B cell (primary cell): ENCODE results near the gene ABCD1.

Experiments used
- EZH2 ChIP-seq: IDR thresholded peaks from 2 replicates; pipeline ENCODE4 v1.6.1; 2012; ENCODE audit warnings: borderline replicate concordance, low read depth, mild to moderate bottlenecking, moderate library complexity, low read length; ENCODE audit not compliant: insufficient read depth, poor library complexity, severe bottlenecking
- TF ChIP-seq, protein P1 (sequence below): fragments of 200-600 bp; IDR thresholded peaks from one replicate; pipeline ENCODE4 v1.8.0; 2022; ENCODE audit warnings: antibody characterized with exemption, mild to moderate bottlenecking

DNA sequence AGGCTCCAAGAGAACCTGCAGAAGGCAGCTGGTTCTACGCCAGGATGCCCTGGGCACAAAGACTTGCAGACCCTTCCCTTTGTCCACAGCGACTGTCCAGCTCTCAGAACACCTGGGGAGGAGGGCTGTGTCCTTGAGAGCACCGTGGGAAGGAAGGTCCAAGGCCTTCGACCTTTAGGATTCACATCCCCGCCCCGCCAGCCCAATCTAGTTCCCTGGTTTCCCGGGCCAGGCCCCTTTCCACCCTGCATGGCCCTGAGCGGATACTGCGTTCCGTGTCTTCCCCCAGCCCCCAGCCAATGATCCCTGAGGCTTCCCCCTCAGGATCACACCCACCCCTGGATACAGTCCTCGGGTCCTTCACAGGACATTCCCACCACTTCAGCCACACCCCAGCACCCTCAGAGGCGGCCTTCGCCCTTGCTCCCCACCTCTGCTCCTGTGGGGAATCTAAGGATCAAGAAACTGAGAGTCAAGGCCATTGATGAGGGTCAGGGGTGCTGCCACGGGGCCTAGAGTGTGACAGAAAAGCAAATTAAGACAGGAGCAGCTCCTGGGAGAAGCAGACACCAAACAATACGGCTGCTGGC, 9.1 kb downstream of the ABCD1 start:
- no peak for TF ChIP-seq EZH2
- TF ChIP-seq, protein P1, sequence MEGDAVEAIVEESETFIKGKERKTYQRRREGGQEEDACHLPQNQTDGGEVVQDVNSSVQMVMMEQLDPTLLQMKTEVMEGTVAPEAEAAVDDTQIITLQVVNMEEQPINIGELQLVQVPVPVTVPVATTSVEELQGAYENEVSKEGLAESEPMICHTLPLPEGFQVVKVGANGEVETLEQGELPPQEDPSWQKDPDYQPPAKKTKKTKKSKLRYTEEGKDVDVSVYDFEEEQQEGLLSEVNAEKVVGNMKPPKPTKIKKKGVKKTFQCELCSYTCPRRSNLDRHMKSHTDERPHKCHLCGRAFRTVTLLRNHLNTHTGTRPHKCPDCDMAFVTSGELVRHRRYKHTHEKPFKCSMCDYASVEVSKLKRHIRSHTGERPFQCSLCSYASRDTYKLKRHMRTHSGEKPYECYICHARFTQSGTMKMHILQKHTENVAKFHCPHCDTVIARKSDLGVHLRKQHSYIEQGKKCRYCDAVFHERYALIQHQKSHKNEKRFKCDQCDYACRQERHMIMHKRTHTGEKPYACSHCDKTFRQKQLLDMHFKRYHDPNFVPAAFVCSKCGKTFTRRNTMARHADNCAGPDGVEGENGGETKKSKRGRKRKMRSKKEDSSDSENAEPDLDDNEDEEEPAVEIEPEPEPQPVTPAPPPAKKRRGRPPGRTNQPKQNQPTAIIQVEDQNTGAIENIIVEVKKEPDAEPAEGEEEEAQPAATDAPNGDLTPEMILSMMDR = no peak
